ENCODE results near the gene SNX5. TPM values are rescaled to one million over a fixed set of nuclear protein-coding genes. Genes with fewer than 3 reads are reported as not detected.

The SNX5 gene
- total and polyA plus RNA-seq, 2 of the 13 experiments (the other 11 are each of a cell fraction or from before 2014, with no cell fraction given), result 664 to 1,040 TPM

GRCh38 chr20:17917832-17918618 is 50.6 kb downstream of the SNX5 start (continued):
- TF ChIP-seq, protein P1, sequence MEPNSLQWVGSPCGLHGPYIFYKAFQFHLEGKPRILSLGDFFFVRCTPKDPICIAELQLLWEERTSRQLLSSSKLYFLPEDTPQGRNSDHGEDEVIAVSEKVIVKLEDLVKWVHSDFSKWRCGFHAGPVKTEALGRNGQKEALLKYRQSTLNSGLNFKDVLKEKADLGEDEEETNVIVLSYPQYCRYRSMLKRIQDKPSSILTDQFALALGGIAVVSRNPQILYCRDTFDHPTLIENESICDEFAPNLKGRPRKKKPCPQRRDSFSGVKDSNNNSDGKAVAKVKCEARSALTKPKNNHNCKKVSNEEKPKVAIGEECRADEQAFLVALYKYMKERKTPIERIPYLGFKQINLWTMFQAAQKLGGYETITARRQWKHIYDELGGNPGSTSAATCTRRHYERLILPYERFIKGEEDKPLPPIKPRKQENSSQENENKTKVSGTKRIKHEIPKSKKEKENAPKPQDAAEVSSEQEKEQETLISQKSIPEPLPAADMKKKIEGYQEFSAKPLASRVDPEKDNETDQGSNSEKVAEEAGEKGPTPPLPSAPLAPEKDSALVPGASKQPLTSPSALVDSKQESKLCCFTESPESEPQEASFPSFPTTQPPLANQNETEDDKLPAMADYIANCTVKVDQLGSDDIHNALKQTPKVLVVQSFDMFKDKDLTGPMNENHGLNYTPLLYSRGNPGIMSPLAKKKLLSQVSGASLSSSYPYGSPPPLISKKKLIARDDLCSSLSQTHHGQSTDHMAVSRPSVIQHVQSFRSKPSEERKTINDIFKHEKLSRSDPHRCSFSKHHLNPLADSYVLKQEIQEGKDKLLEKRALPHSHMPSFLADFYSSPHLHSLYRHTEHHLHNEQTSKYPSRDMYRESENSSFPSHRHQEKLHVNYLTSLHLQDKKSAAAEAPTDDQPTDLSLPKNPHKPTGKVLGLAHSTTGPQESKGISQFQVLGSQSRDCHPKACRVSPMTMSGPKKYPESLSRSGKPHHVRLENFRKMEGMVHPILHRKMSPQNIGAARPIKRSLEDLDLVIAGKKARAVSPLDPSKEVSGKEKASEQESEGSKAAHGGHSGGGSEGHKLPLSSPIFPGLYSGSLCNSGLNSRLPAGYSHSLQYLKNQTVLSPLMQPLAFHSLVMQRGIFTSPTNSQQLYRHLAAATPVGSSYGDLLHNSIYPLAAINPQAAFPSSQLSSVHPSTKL (CRISPR knock-in tag; IDR thresholded peaks at IDR 0.05), result peak; percentile 79
- TF ChIP-seq GATA4 (IDR thresholded peaks at IDR 0.05; ENCODE audit: borderline replicate concordance, low read depth) (no peak), ZMYM3 (CRISPR knock-in tag; IDR thresholded peaks at IDR 0.05) (no peak), ASH2L (IDR thresholded peaks at IDR 0.05; ENCODE audit: insufficient read length, low read depth, low read length) (no peak), ZNF703 (CRISPR knock-in tag; IDR thresholded peaks at IDR 0.05; ENCODE audit: borderline replicate concordance) (no peak), PHF21A (CRISPR knock-in tag; IDR thresholded peaks at IDR 0.05) (no peak), TCF7L2 (IDR thresholded peaks at IDR 0.05; ENCODE audit: low read depth, low read length) (no peak), ZNF160 (CRISPR knock-in tag; IDR thresholded peaks at IDR 0.05) (no peak), KLF15 (CRISPR knock-in tag; IDR thresholded peaks at IDR 0.05; ENCODE audit: borderline replicate concordance) (no peak), PCBP1 (IDR thresholded peaks at IDR 0.05; ENCODE audit: borderline replicate concordance, low read depth, low read length) (no peak), ATM (IDR thresholded peaks at IDR 0.05; ENCODE audit: borderline replicate concordance) (no peak), NFE2L2 (IDR thresholded peaks at IDR 0.05; ENCODE audit: low read length) (no peak), EZH2 (conservative IDR thresholded peaks at IDR 0.05; ENCODE audit: low read depth, low read length) (no peak), ZNF780A (CRISPR knock-in tag; IDR thresholded peaks at IDR 0.05) (no peak), SP2 (CRISPR knock-in tag; IDR thresholded peaks at IDR 0.05) (no peak), ZNF232 (CRISPR knock-in tag; IDR thresholded peaks at IDR 0.05; ENCODE audit: borderline replicate concordance) (no peak), CCDC6 (CRISPR knock-in tag; IDR thresholded peaks at IDR 0.05) (no peak)
- TF ChIP-seq, protein P2, sequence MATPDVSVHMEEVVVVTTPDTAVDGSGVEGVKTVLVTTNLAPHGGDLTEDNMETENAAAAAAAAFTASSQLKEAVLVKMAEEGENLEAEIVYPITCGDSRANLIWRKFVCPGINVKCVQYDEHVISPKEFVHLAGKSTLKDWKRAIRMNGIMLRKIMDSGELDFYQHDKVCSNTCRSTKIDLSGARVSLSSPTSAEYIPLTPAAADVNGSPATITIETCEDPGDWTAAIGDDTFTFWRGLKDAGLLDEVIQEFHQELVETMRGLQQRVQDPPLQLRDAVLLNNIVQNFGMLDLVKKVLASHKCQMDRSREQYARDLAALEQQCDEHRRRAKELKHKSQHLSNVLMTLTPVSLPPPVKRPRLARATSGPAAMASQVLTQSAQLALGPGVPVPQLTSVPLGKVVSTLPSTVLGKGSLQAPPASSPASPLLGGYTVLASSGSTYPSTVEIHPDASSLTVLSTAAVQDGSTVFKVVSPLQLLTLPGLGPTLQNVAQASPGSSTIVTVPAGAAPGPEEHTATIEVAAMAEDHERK (CRISPR knock-in tag; IDR thresholded peaks at IDR 0.05; ENCODE audit: low read depth), result no peak
- TF ChIP-seq, protein P3, sequence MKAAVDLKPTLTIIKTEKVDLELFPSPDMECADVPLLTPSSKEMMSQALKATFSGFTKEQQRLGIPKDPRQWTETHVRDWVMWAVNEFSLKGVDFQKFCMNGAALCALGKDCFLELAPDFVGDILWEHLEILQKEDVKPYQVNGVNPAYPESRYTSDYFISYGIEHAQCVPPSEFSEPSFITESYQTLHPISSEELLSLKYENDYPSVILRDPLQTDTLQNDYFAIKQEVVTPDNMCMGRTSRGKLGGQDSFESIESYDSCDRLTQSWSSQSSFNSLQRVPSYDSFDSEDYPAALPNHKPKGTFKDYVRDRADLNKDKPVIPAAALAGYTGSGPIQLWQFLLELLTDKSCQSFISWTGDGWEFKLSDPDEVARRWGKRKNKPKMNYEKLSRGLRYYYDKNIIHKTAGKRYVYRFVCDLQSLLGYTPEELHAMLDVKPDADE (CRISPR knock-in tag; IDR thresholded peaks at IDR 0.05), result no peak
- TF ChIP-seq, protein P4, sequence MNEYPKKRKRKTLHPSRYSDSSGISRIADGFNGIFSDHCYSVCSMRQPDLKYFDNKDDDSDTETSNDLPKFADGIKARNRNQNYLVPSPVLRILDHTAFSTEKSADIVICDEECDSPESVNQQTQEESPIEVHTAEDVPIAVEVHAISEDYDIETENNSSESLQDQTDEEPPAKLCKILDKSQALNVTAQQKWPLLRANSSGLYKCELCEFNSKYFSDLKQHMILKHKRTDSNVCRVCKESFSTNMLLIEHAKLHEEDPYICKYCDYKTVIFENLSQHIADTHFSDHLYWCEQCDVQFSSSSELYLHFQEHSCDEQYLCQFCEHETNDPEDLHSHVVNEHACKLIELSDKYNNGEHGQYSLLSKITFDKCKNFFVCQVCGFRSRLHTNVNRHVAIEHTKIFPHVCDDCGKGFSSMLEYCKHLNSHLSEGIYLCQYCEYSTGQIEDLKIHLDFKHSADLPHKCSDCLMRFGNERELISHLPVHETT (CRISPR knock-in tag; conservative IDR thresholded peaks at IDR 0.05), result no peak
- TF ChIP-seq, protein P5, sequence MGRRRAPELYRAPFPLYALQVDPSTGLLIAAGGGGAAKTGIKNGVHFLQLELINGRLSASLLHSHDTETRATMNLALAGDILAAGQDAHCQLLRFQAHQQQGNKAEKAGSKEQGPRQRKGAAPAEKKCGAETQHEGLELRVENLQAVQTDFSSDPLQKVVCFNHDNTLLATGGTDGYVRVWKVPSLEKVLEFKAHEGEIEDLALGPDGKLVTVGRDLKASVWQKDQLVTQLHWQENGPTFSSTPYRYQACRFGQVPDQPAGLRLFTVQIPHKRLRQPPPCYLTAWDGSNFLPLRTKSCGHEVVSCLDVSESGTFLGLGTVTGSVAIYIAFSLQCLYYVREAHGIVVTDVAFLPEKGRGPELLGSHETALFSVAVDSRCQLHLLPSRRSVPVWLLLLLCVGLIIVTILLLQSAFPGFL (CRISPR knock-in tag; IDR thresholded peaks at IDR 0.05), result no peak
